ENCODE data around the gene ZNF385B.

GRCh38 chr2:179853108-179853507 is 8.3 kb downstream of the ZNF385B start:
- TF ChIP-seq CTCF (IDR thresholded peaks at IDR 0.05), result no peak
- no peak for TF ChIP-seq NR2C2 (CRISPR knock-in tag; IDR thresholded peaks at IDR 0.05)
- TF ChIP-seq ATF1 (CRISPR knock-in tag; IDR thresholded peaks at IDR 0.05), result no peak
- TF ChIP-seq CDX4 (CRISPR knock-in tag; IDR thresholded peaks at IDR 0.05; ENCODE audit: borderline replicate concordance), result no peak
- no peak for TF ChIP-seq ETV6 (CRISPR knock-in tag; IDR thresholded peaks at IDR 0.05)
- TF ChIP-seq FOXP4 (CRISPR knock-in tag; IDR thresholded peaks at IDR 0.05), result no peak
- TF ChIP-seq GABPB1 (CRISPR knock-in tag; IDR thresholded peaks at IDR 0.05), result no peak
- no peak for TF ChIP-seq ELF4 (CRISPR knock-in tag; IDR thresholded peaks at IDR 0.05; ENCODE audit: low read depth)
- no peak for TF ChIP-seq AR (CRISPR knock-in tag; IDR thresholded peaks at IDR 0.05)
- TF ChIP-seq ZBTB43 (CRISPR knock-in tag; IDR thresholded peaks at IDR 0.05), result no peak
- TF ChIP-seq PRRX2 (CRISPR knock-in tag; IDR thresholded peaks at IDR 0.05), result no peak
